Loucy (cell line): ENCODE results near the gene GNG2.

Source experiments
- H2AFZ ChIP-seq: fragments of 200-600 bp; sonication (generic); 2 replicates; pipeline ENCODE4 v1.6.0; 2016; ENCODE audit warnings: antibody characterized with exemption, mild to moderate bottlenecking, low read length, moderate library complexity
- H3F3A ChIP-seq: fragments of 200-600 bp; 2 replicates; pipeline ENCODE4 v1.6.0; 2016; ENCODE audit warnings: antibody characterized with exemption, low read depth, mild to moderate bottlenecking
- H3K27me3 ChIP-seq: fragments of 200-600 bp; sonication (generic); 2 replicates; pipeline ENCODE4 v1.6.1; 2014; ENCODE audit warnings: low read length, mild to moderate bottlenecking; ENCODE audit not compliant: insufficient read depth, poor library complexity, severe bottlenecking
- H3K36me3 ChIP-seq: fragments of 200-600 bp; sonication (generic); 2 replicates; pipeline ENCODE4 v1.6.1; 2016; ENCODE audit warnings: low read length; ENCODE audit not compliant: insufficient read depth
- H3K4me1 ChIP-seq: fragments of 200-600 bp; sonication (generic); 2 replicates; pipeline ENCODE4 v1.5.1; 2014; ENCODE audit warnings: low read length, mild to moderate bottlenecking; ENCODE audit not compliant: insufficient read depth, poor library complexity, severe bottlenecking
- H3K4me2 ChIP-seq: fragments of 200-600 bp; sonication (generic); 2 replicates; pipeline ENCODE4 v1.6.0; 2014; ENCODE audit warnings: antibody characterized with exemption, low read length, low read depth, mild to moderate bottlenecking; ENCODE audit not compliant: poor library complexity, severe bottlenecking
- H3K4me3 ChIP-seq: fragments of 200-600 bp; sonication (generic); 2 replicates; pipeline ENCODE4 v1.5.1; 2014; ENCODE audit warnings: low read length, mild to moderate bottlenecking, mixed read lengths; ENCODE audit not compliant: poor library complexity, severe bottlenecking
- H3K79me2 ChIP-seq: fragments of 200-600 bp; sonication (generic); 2 replicates; pipeline ENCODE4 v1.6.1; 2014; ENCODE audit warnings: low read length; ENCODE audit not compliant: insufficient read depth
- H3K9ac ChIP-seq: fragments of 200-600 bp; sonication (generic); 2 replicates; pipeline ENCODE4 v1.6.0; 2014; ENCODE audit warnings: mild to moderate bottlenecking, low read depth, low read length, moderate library complexity; ENCODE audit not compliant: poor library complexity, severe bottlenecking
- H3K9me2 ChIP-seq: fragments of 200-600 bp; sonication (generic); replicated peaks from 2 replicates; pipeline ENCODE4 v1.6.1; 2016; ENCODE audit warnings: low read depth, low read length, mixed read lengths
- H3K9me3 ChIP-seq: fragments of 200-600 bp; sonication (generic); 2 replicates; pipeline ENCODE4 v1.6.1; 2014; ENCODE audit warnings: mild to moderate bottlenecking, antibody characterized with exemption, low read length, low read depth; ENCODE audit not compliant: insufficient read depth
- H4K20me1 ChIP-seq: fragments of 200-600 bp; sonication (generic); 2 replicates; pipeline ENCODE4 v1.6.0; 2014; ENCODE audit warnings: antibody characterized with exemption, low read length, mild to moderate bottlenecking; ENCODE audit not compliant: insufficient read depth, poor library complexity, severe bottlenecking
- CTCF ChIP-seq: fragments of 200-600 bp; sonication (generic); conservative IDR thresholded peaks from 2 replicates; pipeline ENCODE4 v1.5.1; 2014; ENCODE audit warnings: mild to moderate bottlenecking, antibody characterized with exemption, low read length
- EZH2phosphoT487 ChIP-seq: fragments of 200-600 bp; IDR thresholded peaks from 2 replicates; pipeline ENCODE4 v1.6.1; 2018; ENCODE audit warnings: antibody characterized with exemption, mild to moderate bottlenecking, moderate library complexity, borderline replicate concordance

Gene GNG2

GRCh38 chr14:51990488-51990887 lies 130.1 kb downstream of the GNG2 start:
- Histone ChIP-seq H3K9me3 (no peaks in the 10 kb centered on the region), H2AFZ (no peak overlapping the region), H3K4me2 (peak overlapping the region; percentile 80), H3K27me3 (no peaks in the 10 kb centered on the region), H3K9me2 (no peaks in the 10 kb centered on the region), H3F3A (0 out of 2 replicates have a peak, but pooled peaks cover 3% of the 10 kb centered on the region), H3K9ac (peak overlapping the region; percentile 86), H3K36me3 (peaks cover 33% of the 10 kb centered on the region; the same call in 1 of the 2 replicates), H4K20me1 (peaks cover 41% of the 10 kb centered on the region), H3K4me3 (peak overlapping the region; percentile 97), H3K79me2 (peaks cover 60% of the 10 kb centered on the region), H3K4me1 (peaks cover 38% of the 10 kb centered on the region)
- TF ChIP-seq CTCF, result no peak
- TF ChIP-seq EZH2phosphoT487, result no peak

- H3K9me3 ChIP-seq, result no peaks in the 10 kb centered on the region
- no peak overlapping the region for H2AFZ ChIP-seq
- 0 out of 2 replicates have a peak, but pooled peaks cover 6% of the 10 kb centered on the region for H3F3A ChIP-seq
- peaks cover 65% of the 10 kb centered on the region for H4K20me1 ChIP-seq
- H3K79me2 ChIP-seq, result peaks cover 87% of the 10 kb centered on the region
- peak overlapping the region; percentile 52 for H3K4me3 ChIP-seq
- peaks cover 58% of the 10 kb centered on the region for H3K36me3 ChIP-seq
- TF ChIP-seq EZH2phosphoT487, result no peak
- TF ChIP-seq CTCF, result no peak
- H3K4me2 ChIP-seq, result peak overlapping the region; percentile 80
- peaks cover 47% of the 10 kb centered on the region for H3K4me1 ChIP-seq
- peak overlapping the region; percentile 6 for H3K9ac ChIP-seq
- H3K27me3 ChIP-seq, result no peaks in the 10 kb centered on the region
- no peaks in the 10 kb centered on the region for H3K9me2 ChIP-seq
Observed at GRCh38 chr14:51993285-51993920, 133.0 kb downstream of the GNG2 start.

GRCh38 chr14:51996148-51996746 lies 135.8 kb downstream of the GNG2 start:
- Histone ChIP-seq H3F3A (0 out of 2 replicates have a peak, but pooled peaks cover 6% of the 10 kb centered on the region), H4K20me1 (peaks cover 59% of the 10 kb centered on the region), H2AFZ (no peak overlapping the region), H3K9me3 (no peaks in the 10 kb centered on the region), H3K4me2 (peak overlapping the region; percentile 44), H3K4me1 (peaks cover 31% of the 10 kb centered on the region), H3K9ac (no peak overlapping the region), H3K4me3 (no peak overlapping the region), H3K36me3 (peaks cover 86% of the 10 kb centered on the region), H3K9me2 (no peaks in the 10 kb centered on the region), H3K79me2 (peaks cover 76% of the 10 kb centered on the region), H3K27me3 (no peaks in the 10 kb centered on the region)
- peak; percentile 87 for TF ChIP-seq CTCF
- no peak for TF ChIP-seq EZH2phosphoT487
